HG02943 (cell line): ENCODE results near the gene MTG1.

ENCODE experiments used
- ATAC-seq: cut with Tn5 transposase; IDR thresholded peaks from one replicate; pipeline ENCODE4 v1.9.1; 2021; ENCODE audit warnings: mild to moderate bottlenecking, low read depth, moderate library complexity; ENCODE audit not compliant: unreplicated experiment

Gene MTG1, protein sequence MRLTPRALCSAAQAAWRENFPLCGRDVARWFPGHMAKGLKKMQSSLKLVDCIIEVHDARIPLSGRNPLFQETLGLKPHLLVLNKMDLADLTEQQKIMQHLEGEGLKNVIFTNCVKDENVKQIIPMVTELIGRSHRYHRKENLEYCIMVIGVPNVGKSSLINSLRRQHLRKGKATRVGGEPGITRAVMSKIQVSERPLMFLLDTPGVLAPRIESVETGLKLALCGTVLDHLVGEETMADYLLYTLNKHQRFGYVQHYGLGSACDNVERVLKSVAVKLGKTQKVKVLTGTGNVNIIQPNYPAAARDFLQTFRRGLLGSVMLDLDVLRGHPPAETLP

DNA sequence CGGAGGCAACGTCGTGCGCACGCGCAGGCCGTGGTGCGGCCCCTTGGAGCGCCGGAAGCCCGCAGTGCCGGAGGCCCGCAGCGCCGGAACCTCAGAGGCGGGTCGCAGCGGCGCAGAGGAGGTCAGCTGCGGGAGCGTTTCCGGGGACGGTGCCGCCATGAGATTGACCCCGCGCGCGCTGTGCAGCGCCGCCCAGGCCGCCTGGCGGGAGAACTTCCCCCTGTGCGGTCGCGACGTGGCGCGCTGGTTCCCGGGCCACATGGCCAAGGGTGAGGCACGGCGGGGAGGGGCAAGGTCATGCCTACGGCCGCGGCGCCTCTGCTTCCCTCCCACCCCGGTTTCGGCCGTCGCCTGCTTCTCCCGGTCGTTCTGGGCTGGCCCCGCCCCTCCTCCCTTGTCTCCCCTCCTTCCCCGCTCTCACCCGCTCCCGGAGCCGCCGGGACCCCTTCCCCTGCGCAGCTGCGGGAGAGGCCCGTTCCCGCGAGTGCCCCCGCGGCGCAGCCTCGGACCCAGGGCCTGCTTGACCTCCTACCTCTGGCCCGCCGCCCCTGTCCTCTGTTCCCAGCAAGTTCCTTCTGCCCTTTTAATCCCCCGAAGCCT, at the start of gene MTG1:
MTG1 (plus strand) TSS at position 94 of the 600 bp plus-strand sequence; CDS start at position 158, 64 bp downstream.
- ATAC-seq = peak; percentile 55

DNA sequence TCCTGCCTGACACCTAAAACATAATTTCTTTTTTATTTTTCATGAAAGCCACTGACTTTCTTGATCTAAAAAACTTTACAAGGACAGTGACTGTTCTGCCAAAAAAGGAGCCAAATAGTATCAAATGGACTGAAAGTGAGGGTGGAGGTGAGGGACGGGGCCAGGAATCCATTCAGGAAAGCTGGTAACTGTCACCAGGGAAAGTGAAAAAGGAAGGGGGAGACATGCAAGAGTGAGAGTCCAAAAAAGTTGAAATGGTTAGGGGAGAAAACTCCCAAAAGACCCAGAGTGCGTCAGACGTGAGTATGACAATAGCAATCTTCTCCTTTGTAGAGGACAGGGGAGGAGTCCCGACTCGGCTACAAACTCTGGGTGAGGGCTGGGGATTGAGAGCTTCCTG, 49.7 kb upstream of the MTG1 start:
- ATAC-seq = no peak

DNA sequence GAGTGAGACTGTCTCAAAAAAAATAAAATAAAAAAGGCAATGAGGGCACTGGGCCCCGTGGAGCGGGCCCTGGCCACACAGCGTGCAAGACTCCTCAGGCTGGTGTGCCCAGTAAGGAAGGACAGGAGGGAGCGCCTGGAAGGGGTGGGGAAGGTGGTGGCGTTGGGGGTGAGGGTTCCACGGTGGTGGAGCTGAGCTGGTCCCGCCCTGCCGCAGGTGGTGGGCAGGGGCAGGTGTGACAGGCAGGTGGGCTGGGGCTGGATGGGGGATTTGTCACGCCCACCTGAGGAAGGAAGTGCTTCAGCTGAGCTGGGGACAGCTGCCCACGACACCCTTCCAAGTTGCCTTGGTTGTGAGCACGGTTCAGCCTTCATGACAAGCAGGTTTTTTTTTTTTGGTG, 47.5 kb upstream of the MTG1 start:
- ATAC-seq = no peak

DNA sequence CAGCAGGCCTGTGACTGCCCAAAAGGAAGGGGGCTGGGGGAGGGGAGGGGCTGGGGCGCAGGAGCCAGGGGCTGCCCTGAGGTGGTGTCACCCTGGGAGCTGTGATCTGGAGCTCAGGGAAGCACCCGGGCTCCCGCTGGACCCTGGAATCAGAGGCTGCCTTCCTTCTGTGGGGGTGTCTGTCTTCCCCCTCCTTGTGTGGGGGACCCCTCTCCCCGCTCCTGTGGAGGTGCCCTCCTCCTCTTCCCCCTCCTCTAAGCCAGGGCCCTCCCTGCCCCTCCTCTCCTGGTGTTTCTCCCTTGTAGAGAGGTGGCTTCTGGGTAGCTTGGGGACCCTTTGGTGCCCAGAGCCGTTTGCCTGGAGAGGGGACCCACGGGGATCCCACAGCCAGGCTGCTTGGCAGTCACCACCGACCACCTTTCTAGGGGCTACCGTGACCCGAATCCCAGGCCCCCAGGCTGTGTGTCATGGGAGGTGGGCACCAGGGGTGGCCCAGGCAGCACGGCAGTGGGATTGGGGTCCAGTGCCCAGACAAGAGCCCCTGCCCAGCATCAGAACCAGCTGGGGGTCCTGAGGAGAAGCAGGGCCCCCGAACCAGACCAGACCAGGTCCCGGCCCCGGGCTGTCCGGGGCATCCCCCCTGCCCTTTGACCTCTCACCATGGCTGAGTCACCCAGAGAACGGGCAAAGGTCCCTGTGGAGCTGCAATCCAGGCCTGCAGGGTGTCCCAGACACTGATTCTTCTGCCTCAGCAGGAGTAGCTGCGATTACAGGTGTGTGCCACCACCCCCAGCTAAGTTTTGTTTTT, 46.0 kb upstream of the MTG1 start:
- ATAC-seq = no peak

DNA sequence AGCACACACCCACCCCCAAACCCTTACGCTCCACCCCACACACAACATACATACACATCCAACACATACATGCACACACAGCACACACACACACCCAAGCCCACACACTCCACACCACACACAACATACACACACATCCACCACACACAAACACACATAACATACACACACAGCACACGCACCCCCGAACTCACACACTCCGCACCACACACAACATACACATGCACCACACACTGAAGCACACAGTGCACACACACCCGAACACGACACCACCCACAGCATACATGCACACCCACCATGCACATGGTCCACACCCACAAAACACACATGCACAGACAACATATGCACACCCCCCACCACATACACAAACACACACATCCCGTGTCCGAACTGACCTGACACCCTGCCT, 44.8 kb upstream of the MTG1 start:
- ATAC-seq = no peak

DNA sequence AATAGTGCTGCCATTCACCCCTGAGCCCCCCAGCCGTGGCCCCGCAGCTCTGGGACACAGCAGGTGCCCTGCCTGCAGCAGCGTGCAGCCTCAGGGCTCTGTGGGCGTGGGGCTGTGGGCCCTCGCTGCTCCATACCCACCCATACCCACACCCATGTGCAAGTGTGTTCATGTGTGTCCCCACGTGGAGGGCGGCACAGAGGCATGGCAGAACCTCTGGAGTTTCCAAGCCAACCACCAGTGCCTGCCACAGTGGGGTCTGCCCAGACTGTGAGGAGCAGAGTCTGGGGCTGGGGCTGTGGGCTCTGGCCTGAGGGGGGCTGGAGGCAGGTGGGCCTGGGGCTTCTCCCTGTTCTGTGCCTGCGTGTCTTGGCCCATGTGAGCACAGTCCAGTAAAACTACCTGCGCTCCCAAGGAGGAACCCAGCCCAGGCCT, 44.4 kb upstream of the MTG1 start:
- ATAC-seq = no peak

DNA sequence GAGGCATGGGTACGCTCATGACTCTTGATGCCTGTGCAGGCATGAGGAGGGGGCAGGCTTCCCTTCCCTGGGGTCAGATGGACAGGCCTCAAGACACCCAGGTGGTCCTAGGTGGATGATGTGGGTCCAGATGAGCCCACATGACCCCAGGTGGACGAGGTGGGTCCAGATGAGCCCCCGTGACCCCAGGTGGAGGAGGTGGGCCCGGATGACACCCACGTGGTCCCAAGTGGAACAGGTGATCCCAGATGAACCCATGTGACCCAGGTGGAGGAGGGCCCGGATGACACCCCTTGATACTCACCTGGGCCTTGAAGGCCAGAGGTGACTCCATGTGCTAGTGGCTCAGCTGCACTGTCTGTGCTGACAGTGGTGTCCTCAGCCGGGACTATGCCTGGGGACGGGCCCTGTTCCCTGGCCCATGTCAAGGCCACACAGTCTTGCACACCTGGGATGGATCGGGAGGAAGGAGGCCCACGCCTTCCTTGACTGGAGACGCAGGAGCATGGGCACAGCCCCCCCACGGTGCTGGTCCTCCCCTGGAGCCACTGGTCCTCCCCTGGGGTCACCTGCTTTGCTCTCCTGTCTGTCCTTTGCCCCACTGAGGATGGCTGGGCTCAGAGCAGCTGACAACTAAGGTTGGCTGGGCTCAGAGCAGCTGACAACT, 43.5 kb upstream of the MTG1 start:
- no peak for ATAC-seq

DNA sequence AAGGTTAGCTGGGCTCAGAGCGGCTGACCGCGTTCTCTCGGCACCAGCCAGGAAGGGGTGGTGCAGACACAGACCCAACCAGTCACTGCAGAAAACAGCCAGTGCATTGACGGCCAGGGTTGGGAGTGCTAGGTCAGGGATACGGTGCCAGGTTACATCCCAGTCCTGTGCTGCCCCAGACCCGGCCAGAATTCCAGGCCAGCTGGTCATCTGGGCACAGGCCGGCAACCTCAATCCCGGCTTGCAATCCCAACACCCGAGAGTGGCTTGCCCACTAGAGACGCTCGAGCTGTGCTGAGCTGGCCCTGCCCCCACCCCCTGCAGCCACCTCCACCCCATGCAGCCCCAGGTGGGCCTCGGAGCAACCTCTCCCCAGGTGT, 43.0 kb upstream of the MTG1 start:
- ATAC-seq = no peak

DNA sequence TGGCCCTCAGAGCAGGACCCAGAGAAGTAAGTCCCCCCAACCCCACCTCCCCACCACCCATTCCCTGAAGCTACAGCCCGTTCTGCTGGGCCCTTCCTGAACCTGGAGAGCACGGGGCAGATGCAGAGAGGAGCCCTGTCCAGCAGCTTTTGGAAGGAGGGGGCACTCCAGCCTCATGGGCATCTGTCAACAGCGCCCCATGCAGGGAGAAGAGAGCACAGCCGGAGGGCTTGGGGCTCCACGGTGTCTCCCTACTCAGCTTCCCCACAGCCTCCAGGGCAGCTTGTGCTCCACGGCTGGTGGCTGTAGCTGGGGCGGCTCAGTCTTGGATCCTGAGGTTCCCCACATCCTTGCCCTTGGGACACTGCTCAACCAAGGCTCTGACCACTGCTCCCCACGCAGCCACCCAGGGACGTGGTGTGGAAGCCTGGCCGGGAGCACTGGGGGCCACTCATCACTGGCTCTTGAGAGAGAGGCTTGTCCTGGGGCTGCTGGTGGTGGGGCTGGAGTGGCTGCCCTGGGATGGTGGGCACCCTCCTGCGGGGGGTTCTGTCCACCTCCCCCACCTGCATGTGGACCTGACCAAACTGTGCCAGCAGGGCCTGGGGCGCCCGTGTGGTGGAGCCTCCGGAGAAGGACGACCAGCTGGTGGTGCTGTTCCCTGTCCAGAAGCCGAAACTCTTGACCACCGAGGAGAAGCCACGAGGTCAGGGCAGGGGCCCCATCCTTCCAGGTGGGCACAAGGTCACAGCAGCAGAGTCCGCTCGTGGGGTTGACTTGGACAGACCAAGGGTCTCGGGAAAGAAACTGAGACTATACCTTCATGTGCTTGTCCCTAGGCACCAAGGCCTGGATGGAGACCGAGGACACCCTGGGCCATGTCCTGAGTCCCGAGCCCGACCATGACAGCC, 42.3 kb upstream of the MTG1 start:
- no peak for ATAC-seq

DNA sequence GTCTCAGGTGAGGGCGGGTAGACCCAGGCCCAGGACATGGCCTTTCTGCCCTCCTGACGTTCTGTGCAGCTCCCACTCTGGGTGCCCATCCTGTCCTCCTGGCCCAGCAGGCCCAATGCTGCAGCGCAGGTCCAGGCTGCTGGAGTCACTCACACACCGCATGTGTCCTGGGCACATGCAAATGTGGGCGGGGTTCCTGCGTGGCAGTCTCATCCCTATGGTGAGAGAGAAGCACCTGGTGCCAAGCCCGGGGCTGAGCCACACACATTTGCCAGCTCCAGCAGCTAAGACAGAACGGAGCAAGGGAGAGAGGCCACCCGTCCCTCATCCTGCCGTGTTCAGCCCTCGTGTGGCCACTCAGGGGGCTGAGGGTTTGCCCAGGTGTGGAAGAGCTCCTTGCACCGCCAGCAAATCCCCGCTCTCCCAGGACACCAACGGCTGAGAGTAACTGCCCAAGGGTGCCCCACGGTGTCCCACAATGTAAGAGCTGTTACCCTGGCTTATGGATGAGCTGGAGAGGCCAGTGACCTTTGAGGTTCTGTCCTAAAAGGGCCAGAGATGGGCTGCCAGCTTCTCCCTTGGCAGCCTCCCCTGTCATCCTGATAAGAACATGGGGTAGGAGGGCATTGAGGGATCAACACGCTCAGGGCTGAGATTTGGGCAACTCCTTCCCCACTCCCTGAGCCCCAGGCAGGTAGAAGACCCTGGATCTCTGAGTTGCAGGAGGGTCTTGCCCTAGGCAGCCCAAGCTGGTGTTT, 40.6 kb upstream of the MTG1 start:
- ATAC-seq = no peak

DNA sequence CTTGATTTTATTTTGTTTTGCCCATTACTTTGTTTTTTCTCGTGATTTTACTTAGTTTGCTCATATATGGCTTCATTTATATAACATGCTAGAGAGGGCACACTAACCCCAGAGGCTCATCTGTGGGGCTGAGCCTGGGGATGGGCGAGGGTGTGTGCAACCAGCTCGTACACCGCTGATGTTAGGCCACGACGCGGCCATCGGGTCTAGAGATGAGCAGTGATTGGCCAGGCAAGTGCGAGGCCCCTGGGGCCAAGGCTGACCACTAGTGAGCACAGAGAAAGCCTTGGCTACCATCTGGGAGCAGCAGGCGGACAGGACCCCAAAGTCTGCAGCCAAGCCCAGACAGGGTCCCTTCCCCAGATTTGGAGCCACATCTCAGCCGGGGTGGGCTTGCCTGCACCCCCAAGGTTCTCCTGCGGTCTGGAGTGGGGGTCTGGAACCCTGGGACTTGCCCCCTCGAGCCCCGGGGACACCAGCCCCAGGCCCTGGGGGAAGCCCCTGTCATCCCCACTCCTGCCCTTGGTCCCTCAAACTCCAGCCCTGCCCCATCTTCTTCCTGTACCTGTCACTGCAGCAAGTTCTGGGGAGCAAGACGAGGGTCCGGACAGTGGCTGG, 39.9 kb upstream of the MTG1 start:
- no peak for ATAC-seq

DNA sequence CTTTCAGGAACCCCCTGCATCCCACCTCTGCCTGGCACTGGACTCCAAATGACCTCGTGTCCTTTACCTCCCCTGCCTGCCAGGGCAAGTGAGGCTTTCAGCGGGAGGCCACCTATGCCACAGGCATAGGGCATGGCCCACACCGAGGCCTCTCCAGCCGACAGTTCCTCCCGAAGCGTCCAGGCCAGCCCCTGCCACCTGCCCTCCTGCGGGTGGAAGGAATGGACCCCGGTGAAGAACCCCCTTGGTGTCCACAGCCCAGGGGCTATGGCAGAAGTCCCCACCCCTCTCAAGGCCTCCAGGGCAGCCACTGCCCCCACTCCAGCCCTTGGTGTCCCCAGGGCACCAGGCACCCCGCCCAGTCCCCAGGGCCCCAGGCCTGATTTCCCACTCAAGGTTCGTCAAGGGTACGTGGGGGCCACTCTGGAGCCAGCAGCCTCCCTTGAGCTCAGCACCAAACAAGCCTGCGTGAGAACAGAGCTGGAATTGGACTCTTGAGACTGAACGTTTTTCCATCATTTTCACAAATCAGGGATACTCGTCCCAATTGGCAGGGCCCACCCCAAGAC, 39.2 kb upstream of the MTG1 start:
- ATAC-seq = no peak

DNA sequence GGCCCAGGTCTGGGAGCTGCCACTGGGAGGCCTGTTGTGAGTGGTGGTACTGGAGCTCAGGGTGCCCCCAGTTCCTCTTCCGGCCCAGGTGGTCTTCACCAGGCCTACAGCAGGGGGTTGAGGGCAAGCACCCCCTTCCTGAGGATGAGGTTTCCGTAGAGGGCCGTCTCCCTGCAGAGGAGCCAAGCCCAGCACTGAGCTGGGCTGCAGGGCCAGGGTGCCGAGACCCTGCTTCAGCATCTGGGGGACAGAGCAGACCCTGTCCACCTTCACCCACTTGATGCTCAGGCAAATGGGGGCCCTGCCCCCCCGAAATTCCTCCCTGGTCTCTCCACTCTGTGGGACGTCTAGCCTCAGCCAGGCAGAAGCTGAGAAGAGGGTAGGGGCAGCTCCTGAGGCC, 38.7 kb upstream of the MTG1 start:
- no peak for ATAC-seq

DNA sequence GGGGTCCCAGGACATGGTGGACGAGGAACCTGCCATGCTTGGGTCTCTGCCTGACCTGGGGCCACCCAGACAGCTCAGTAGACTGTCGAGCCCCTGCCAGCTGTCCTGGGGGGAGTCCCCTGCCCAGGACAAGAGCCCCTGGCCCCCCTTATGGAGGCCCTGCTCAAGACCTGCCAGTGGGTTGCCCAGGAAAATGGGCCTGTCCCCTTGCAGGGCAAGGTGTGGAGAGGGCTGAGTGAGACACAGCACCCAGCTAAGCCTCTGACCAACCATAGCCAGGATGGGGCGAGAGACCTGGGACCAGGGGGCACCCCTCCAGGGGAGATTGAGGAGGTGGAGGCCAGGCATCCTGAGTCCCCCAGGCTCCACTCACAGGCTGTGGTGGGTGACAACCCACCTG, 38.0 kb upstream of the MTG1 start:
- no peak for ATAC-seq

DNA sequence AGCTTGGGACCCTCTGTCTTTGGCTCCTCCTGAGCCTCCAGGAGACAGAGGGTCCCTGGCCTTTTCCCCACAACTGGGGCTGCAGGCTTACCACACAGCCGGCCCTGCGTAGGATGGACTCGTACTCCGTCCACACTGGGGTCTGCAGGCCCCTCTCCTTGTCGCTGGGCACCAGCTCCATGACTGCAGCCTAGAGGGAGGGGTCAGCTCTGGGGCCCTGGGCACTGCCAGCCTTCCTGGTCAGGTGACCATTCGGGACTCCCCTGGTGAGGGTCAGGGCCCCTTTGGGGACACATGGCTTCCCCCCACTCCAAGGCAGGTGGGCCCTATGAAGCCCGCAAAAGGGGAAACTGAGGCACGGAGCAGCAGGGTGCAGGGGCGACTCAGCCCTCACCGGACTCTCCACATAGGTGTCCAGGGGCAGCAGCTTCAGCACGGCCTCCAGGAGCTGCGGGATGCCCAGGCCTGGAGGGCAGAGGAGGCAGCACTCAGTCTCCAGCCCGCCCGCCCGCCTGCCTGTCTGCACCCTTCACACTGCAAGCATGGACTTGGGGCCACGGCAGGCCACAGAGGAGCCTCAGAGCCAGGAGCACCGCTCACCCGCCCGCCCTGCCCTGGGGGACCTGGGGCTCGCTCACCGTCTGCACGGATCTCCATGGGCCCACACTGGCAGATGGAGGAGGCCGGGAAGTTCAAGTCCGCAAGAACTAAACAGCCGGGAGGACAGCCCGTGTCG, 37.2 kb upstream of the MTG1 start:
- ATAC-seq = no peak

DNA sequence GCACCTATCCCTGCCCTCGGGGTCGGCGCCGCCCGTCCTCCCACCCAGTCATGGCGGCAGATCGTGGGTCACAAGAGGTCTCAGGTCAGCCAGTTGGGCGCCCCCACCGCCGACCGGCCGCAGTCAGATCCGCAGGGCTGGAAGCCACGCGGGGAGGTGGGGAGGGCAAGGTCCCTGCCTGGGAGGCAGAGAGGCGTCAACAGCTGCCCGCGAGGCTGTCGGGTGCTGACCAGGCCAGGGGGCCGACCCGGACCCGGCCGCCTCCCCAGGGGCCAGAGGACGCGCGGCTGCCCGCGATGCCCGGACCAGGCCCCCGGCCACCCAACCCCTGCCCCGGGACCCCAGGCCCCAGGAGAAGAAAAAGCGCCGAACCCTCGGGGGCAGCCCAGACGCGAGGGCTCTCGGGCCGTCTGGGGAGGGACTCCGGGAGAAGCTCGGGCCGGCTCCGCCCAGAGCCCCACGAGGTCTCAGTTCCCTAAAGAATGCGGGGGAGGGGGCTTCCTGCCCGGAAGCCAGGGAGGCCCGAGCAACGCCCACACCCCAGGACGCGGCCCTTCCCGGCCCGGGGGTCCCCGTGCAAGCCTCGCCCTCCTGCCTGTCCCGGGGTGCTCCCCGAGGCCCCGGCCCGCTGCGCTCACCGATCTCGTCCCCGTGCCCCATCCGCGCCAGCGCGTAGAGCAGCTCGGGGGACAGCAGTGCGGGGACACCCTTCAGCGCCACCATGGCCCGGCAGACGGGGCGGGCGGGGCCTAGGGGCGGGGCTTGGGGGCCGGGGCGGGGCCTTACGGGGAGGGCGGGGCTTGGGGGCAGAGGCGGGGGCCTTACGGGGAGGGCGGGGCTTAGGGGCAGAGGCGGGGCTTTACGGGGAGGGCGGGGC, 36.4 kb upstream of the MTG1 start, which contains the start of gene FUOM:
FUOM (minus strand) TSS at position 735 of the 877 bp plus-strand sequence; CDS start at position 723, 12 bp downstream.
- no peak for ATAC-seq
